ENCODE results near the gene FBXO31.

GRCh38 chr16:87367529-87367928, 16.0 kb downstream of the FBXO31 start:
- TF ChIP-seq POLR2AphosphoS5 (IDR thresholded peaks at IDR 0.05; ENCODE audit: low read depth), result no peak
- TF ChIP-seq REST (IDR thresholded peaks at IDR 0.05; ENCODE audit: insufficient replicate concordance, low read depth), result no peak
